ENCODE data around the gene MAMDC2.

MAMDC2 gene, protein sequence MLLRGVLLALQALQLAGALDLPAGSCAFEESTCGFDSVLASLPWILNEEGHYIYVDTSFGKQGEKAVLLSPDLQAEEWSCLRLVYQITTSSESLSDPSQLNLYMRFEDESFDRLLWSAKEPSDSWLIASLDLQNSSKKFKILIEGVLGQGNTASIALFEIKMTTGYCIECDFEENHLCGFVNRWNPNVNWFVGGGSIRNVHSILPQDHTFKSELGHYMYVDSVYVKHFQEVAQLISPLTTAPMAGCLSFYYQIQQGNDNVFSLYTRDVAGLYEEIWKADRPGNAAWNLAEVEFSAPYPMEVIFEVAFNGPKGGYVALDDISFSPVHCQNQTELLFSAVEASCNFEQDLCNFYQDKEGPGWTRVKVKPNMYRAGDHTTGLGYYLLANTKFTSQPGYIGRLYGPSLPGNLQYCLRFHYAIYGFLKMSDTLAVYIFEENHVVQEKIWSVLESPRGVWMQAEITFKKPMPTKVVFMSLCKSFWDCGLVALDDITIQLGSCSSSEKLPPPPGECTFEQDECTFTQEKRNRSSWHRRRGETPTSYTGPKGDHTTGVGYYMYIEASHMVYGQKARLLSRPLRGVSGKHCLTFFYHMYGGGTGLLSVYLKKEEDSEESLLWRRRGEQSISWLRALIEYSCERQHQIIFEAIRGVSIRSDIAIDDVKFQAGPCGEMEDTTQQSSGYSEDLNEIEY

DNA sequence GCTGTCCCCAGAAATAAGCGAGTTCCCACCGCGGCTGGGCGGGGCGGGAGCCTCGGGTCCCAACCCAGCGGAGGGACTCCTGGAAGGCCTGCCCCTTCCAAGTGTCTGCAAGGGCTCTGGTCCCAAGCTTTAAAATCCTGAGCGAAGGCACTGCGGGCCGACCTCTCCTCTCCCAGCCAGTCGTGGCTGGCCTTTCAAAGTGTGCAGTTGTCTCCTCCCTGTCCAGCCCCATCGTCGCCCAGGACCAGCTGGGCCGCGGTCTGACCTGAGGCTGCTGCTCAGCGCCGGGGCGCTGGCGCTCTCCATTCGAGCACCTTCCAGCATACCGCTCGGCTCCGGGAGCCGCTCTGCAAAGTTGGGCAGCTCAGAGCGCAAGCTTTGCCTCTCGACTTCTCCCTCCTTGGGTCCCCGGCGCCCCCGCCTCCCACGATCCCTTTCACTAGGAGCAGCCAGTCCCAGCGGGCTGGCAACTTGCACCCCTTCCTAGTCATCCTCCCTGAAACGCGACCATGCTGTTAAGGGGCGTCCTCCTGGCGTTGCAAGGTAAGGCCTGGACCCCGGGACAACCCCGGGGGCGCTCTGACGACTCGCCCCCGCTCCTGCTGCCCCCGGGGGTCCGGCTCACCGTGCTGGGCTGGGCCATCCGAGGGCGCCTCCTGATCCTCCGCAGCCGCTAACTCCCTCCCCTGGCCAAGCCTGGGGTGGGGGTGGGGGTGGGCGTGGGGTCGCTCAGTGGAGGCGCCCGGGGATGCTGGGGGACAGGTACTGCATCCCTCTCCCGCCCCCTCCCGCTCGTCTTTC, at the start of gene MAMDC2:
TSS of gene MAMDC2 (plus strand) at position 160 of the 801 bp plus-strand sequence. CDS start at position 510, 350 bp downstream.
- peak; percentile 37 for DNase-seq

DNA sequence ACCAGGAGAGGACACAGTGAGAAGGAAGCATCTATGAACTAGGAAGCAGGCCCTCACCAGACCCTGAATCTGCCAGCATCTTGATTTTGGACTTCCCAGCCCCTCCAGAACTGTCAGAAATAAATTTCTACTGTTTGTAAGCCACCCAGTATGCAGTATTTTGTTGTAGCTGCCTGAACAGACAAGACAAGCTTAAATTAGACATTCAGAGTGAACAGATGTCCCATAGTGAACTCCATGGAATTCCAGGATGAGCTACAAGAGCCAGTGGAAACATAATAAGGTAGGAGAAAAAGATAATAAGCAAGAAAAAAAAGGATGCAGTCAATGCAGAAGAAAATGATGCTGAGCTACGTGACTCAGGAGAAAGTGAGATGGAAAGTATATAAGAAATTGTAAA, 47.8 kb upstream of the MAMDC2 start:
- DNase-seq = no peak

DNA sequence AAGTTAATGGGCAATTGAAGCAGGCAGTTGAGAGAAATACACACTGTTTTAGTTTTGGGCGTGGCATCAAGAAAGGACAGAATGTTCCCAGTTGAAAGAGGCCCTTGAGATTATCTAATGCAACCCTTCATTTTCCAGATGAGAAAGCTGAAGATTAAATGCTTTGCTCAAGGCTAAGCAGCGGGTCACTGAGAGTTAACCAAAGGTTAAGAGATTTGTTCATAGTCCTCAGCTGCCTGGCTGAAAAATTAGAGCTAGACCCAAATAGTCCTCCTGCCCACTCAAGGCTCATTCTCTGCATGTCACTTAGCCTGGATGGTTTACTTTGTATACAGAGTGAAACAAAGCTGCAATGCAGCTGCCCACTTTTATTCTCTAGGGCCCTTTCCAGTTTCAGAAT, 46.7 kb upstream of the MAMDC2 start:
- DNase-seq = no peak

DNA sequence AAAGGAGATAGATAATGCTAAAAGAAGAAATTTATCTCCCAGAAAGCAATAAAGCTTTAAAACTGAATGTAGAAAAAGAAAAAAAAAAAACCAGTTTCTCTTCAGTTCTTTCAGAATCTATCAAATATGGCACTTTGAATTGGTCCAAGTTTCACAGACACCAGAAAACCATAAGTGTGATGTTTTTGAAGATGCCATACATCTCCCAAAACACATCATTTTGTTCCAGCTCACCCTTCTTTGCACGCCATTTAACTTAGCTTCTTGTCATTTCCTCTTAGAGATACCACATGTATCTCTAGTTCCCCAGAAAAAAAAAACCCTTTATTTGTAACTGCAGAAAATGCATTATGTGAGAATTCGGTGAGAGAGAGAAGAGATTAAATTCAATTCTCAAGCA, 46.1 kb upstream of the MAMDC2 start:
- DNase-seq = no peak

DNA sequence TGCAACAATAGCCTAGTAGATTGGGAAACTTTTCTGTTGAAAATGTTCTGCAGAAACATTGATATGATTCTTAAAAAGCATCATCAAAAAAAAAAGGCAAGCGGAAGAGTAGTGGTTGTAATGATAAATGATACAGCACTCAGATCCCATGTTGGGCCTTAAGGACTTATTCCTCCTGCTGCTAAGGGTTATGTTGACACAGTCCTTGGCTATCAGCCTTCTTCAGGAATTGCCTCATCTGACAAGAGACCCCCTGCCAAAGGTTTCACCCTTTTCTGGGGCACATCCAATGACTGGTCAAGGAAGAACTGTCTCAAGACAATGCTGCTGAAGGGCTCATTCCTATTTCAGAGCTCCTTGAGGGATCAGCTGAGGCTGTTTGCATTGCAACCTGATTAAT, 44.3 kb upstream of the MAMDC2 start:
- DNase-seq = no peak

DNA sequence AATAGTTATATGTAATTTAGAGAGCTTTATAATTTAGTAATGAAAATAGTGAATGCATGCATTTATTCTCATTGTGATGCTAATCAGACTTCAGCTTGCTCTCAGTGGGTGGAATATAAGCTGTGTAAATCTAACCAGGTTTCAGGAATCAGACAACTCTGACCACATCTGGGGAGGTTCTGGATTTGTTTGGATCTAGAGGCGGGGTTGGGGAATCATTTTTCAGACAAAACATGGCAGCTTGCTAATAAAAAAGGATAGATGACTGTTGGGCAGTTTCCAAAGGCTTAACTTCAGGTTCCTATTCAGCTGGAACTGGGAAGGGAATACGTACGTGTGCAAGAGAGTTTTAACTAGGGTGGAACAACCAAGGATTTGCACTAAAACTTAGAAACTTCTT, 43.2 kb upstream of the MAMDC2 start:
- DNase-seq = no peak

DNA sequence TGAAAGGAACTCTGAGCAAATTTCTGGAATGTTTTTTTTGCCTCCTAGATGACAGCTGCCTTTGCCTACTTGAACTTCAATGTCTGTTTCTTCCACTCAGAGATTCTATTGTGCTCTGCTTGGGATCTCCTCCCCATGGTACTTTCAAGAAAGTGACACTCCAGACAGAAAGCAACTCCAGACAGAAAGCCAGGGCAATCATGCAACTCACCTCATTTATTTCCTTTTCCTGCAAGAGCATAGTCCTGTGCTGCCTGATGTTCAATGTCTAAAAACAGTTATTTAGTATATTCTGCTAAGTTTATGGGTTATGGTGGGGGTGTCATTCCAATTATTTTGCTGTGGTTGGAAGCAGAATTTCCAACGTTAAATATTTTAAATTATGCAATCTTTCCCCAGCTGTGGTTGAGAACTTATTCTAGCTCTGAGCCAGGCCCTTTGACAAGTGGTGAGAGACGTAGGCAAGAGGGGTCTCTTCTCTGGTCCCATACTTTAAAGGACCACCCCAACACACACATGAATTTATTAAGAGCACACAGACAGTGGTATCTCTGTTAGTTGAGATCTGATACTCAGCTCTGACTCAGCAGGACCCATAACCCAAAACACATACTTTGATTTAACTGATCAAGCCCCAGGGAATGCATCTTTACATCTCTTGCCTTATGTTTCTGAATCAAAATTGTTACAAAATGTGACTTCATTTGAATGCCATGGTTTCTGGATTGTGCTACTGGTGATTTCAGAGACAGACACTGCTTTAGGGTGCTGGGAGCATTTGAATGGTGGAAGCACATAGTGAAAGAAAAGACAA, 39.5 kb upstream of the MAMDC2 start:
- DNase-seq = peak; percentile 23

DNA sequence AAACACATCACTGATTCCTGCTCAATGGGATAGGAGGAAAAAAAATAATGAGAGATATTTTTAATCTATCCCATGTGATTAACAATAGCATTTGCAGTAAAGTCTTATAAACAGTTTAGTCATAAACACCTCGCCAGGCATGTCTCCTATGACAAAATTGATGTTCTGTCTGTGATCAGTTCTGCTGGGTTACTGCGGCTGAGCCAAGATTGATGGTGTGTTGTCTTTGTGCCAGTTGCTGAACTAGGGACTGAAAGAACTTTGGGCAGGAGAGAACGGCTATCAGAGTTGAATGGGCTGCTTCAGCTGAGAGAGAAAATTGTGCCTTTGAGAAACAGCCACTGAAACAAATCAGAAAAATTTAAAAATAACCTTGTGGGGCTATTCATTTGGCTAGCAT, 37.3 kb upstream of the MAMDC2 start:
- no peak for DNase-seq

DNA sequence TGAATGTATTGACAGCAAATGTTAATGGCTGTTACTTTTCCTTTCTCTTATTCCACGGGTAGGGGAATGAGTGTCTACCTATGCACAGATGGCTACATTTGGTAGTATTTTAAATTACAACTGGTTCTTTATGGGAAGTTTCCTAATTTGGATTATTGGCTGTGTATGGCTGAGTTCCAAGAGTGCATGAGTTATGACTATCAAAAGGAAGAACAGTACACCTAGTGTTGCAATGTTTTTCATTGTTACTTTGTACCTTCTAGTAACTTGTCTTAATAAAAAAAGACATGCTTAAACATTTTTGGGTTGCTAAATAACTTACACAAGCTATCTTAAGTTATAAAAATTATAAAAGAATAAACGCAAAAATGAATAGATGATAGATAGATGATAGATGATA, 35.8 kb upstream of the MAMDC2 start:
- no peak for DNase-seq

DNA sequence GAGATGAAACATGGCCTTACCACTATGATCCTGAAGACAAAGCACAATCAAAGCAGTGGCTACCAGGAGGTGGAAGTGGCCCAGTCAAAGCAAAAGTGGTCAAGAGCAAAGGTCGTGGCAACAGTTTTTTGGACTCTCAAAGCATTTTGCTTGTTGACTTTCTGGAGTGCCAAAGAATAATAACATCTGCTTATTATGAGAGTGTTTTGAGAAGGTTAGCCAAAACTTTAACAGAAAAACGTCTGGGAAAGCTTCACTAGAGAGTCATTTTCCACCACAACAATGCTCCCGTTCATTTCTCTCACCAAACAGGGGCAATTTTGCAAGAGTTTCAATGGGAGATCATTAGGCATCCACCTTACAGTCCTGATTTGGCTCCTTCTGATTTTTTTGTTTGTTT, 33.6 kb upstream of the MAMDC2 start:
- DNase-seq = no peak

DNA sequence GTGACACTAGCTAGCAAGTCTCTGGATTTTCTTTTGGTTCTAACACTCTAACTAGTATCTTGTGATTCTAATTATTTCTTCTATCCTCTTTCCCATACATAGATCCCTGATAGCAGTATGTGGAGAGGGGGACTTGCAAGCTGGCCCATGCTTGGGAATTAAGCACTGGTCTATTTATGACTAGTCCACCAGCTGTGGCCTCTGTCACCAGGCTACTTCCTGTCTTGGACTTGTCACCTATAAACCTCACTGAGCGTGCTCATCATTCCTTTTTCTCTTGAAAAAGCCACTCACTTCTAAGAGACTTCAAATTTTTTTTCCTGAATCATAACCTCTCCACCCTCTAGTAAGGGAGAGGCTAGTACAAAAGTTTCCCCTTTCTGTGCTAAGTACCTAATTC, 32.3 kb upstream of the MAMDC2 start:
- DNase-seq = no peak

DNA sequence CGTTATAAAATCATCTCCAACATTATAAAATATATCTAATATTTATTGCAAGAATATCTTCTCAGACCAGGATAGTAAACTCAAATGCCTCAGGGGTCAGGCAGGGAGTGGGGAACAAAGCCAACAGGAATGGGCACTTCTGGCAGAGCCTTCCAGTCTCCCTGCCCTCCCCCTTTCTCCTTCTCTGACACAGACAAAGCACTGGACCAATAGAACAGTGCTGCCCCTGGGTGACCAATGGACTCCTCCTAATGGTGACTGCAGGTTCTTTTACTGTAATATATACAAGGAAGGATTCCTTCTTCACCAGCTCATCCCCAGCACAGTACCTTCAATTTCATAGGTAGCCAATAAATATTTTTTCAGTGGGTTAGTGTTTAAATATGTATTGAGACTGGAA, 31.1 kb upstream of the MAMDC2 start:
- DNase-seq = no peak

DNA sequence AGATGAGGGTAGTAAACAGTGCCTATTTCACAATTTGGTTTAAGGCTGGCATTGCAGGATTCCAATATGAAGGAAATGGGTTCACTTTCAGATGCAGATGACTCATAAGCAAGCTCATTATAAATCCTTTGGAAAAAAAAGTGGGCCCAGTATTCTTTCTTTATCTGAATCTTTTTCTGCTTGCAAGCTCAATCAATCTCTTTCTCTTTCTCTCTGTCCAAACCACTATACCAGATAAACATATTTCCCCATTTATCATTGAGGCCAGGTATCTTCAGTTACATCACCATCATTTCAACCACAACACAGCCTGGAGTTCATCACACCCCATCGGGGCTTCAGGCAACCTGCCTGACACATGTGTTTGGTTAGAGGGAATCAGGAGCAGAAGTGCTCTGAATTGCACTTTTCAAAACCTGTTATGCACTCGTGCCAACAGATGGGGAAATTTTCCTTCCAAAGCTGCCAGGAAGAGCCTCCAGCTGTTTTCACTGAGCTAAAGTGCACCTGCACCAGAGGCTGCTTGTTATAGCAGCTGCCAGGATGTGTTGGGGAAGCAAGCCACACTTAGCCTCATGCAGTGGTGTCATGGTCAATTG, 30.0 kb upstream of the MAMDC2 start:
- DNase-seq = no peak

DNA sequence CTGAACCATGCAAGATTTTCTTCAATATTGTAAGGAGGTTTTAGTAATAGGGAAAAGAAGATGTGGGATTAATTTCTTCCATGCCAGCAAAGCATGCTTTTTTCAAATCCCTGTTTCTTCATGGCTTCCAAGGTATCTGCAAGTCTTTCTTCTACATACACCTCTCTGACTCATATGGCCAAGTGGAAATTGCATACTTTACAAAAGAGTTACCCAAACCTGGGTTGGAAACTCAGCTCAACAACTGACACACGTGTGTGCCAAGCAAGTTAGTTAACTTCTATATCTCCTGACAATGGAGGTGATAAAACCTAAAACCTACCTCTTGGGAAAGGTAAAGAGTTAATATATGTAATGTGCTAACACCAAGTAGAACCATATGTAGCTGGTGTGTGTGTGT, 28.5 kb upstream of the MAMDC2 start:
- DNase-seq = no peak

DNA sequence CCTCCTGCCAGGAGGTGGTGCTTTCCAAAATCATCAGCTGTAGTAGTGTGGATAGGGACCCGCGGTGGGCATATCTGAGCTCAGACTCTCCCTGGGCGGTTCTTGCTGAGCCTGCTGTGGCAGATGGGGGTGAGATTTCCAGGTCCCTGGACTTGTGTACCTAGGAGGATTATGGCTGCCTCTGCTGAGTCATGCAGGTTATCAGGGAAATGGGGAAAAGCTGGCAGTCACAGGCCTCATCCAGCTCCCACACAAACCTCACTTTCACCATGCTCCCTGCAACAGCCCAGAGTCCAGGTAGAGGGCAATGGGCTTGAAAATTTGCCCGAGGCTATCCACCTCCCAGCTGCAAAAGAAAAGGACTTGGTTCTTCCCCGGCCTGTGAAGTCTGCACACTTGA, 23.4 kb upstream of the MAMDC2 start:
- peak; percentile 42 for DNase-seq

DNA sequence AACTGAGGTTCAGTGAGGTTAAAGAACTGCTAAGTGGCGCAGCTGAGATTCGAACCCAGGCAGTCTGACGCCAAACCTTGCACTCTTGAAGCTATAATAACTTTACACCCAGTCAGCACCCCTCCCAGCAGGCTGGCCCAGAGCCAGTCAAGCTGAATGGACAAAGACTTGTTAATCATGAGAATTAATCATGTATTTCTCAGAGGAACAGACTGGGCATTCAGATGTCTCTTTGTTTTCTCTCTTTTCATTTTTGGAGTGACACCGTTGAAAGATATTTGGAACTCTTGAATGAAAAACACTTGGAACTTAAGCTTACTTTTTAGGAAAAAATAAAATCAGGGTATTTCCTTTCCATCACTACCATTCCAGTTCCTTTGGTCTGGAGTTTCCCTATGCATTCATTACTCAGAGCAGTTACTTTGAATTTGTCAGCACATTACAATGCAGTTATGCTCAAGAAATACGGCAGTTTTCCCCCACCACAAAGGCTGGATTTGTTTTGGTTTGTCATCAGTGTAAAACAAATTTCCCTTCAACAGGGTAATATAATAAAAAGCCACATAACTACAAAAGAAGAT, 22.6 kb upstream of the MAMDC2 start:
- DNase-seq = peak; percentile 94

DNA sequence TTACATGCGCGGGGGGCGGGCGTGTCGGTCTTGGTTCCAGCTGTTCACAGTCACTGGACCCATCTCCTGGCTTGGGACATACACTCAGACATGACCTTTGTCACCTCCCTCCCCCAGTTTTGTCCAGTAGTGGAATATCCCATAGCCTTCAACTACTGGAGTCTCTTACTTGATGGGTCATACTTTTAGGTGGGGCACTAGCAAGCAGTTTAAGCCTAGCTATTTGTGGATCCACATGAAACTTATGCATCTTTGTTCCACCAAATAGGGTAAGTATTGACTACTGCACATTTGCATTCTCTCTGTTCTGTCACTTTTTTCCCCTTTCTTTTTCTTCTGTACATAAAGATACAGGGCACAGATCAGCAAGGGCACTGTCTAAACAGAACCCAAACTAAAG, 15.4 kb upstream of the MAMDC2 start:
- DNase-seq = no peak

DNA sequence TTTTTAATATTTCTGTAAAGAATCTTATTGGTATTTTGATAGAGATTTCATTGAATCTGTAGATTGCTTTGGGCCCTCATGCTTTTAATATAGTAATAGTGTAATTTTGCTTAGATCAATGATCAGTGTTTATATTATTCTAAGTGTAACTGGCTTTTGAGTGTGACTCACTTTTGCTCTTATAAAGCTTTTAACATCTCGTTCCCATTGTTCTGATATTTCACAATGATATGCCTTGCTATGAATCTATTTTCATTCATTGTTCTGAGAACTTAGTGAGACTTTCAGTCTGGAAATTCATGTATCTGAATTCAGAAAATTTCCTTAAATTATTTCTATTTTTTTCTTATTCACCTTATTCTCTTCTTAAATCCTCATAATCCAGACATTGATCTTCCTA, 13.5 kb upstream of the MAMDC2 start:
- DNase-seq = no peak

DNA sequence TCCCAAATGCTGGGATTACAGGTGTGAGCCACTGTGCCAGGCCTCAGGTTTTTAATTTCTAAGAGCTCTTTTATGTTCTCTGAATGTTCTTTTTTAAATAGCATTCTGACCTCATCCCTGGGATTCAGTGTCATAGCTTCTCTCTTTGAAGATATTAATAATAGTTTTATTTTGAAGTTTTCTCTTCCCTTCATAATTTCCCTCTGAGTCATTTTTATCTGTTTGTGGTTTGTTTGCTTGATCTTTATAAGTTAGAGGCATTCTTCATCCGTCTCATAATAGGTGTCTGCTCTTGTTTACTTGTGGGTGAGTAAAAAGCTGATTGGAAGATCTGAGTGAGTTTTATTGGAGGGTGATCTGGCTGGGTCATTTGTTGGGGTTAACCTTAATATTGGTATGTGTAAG, 12.5 kb upstream of the MAMDC2 start:
- peak; percentile 84 for DNase-seq

DNA sequence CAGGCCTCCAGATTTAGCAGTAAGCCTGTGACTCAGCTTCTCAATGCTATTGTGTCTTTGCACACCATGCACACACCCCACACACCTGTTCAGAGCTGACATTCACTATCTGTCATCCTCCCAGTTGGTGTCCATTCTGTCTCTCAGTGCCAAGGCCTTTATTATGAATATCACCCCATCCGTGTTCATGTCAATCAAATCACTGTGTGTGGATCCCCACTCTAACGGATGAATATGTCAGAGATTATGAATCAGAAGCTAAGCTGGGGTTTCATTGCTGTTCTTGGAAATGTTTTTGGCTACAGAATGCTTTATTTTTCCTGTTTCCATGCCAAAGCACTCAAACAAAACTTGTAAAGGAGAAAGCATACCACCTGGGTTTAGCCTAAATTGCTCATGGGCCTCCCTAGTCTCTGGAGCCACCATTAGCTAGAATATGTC, 9.4 kb upstream of the MAMDC2 start:
- no peak for DNase-seq

DNA sequence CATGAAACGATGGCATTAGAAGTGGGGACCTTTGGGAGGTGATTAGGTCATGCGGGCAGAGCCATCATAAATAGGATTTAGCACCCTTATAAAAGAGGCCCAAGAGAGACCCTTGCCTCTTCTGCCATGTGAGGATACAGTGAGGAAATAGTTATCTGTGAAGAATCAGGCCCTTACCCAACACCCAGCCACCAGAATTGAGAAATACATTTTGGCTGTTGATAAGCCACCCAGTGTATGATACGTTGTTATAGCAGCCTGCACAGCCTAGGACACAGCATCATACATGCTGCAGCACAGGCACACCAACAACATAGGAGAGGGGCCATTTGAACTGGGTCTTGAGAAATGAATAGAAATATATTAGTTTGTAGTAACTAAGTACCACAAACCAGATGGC, 8.0 kb upstream of the MAMDC2 start:
- no peak for DNase-seq

DNA sequence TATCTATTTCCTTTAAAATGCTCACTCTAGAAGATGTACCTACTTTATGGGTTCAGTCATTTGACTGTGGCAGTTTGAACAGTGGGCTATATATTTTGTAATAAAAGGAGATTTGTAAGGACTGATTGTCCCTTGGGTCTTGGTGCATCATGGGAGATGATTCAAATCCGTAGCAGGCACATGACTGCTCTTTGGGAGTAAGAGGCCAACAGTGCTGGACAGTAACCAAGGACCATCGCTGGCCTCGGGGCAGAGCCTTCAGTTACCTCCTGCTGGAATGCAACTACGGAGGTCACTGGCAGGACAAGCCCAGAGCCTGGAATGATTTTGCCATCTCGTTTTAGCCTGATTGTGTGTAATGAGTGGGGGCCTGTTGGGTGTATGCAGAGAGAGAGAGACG, 7.0 kb upstream of the MAMDC2 start:
- DNase-seq = no peak

Measured in kidney glomerular epithelial cell (primary cell).